Measurements from ENCODE around the gene NEMF.

- no peak; the same call in 1 of the 2 replicates for TF ChIP-seq POLR2AphosphoS5 (IDR thresholded peaks at IDR 0.05; ENCODE audit: low read depth, low read length)
- no peak for TF ChIP-seq SP1 (IDR thresholded peaks at IDR 0.05; ENCODE audit: low read depth)
- TF ChIP-seq ELF1 (IDR thresholded peaks at IDR 0.05; ENCODE audit: borderline replicate concordance, low read depth), result no peak
- no peak for TF ChIP-seq EZH2 (IDR thresholded peaks at IDR 0.05)
Observed at GRCh38 chr14:49865431-49865859, 12.9 kb upstream of the NEMF start.
